ENCODE measurements around the gene TNNC2. TPM values are rescaled to one million over a fixed set of nuclear protein-coding genes. Genes with fewer than 3 reads are reported as not detected.
A peak's percentile ranks its signal among the peaks of the same experiment; 100 is the strongest.
"Not testable (repeated sequence)": the region's sequence is repeated elsewhere in the genome, so short reads cannot be mapped to it uniquely, and the experiment has no call there.

Gene TNNC2
- total RNA-seq, 1 donor from 2014 or later: 0.74 TPM

- DNase-seq (ENCODE audit: low spot score): no peak
These were observed 22.0 kb upstream of the TNNC2 start for GRCh38 chr20:45848969-45849582.

- DNase-seq (ENCODE audit: low spot score): no peak
These were observed 21.3 kb upstream of the TNNC2 start for GRCh38 chr20:45848421-45848820.

GRCh38 chr20:45845452-45845851, 18.3 kb upstream of the TNNC2 start:
- DNase-seq (ENCODE audit: low spot score): no peak

- no peak for DNase-seq (ENCODE audit: low spot score)
These were observed 16.4 kb upstream of the TNNC2 start for GRCh38 chr20:45843506-45843905.

GRCh38 chr20:45842169-45842812, 15.2 kb upstream of the TNNC2 start:
- DNase-seq (ENCODE audit: low spot score): no peak

GRCh38 chr20:45841407-45842129, 14.5 kb upstream of the TNNC2 start:
- no peak for DNase-seq (ENCODE audit: low spot score)

GRCh38 chr20:45840700-45841198, 13.6 kb upstream of the TNNC2 start:
- DNase-seq (ENCODE audit: low spot score): no peak

GRCh38 chr20:45836841-45837240, 9.7 kb upstream of the TNNC2 start:
- DNase-seq (ENCODE audit: low spot score): no peak

- DNase-seq (ENCODE audit: low spot score): no peak
These were observed 8.7 kb upstream of the TNNC2 start for GRCh38 chr20:45835825-45836224.

- no peak for DNase-seq (ENCODE audit: low spot score)
These were observed 8.2 kb upstream of the TNNC2 start for GRCh38 chr20:45835329-45835765.

GRCh38 chr20:45834797-45835161, 7.7 kb upstream of the TNNC2 start:
- DNase-seq (ENCODE audit: low spot score): no peak

GRCh38 chr20:45833883-45834796, 7.0 kb upstream of the TNNC2 start:
- DNase-seq (ENCODE audit: low spot score): no peak

- DNase-seq (ENCODE audit: low spot score): peak; percentile 94
These were observed 6.1 kb upstream of the TNNC2 start, which contains the start of gene SNX21 for GRCh38 chr20:45833030-45833882. SNX21 (plus strand) TSS chr20:45833799; CDS start chr20:45833920, 121 bp downstream.

GRCh38 chr20:45832619-45833018, 5.5 kb upstream of the TNNC2 start:
- DNase-seq (ENCODE audit: low spot score): no peak

GRCh38 chr20:45829673-45830106, 2.6 kb upstream of the TNNC2 start:
- DNase-seq (ENCODE audit: low spot score): not testable (repeated sequence)

- no peak for DNase-seq (ENCODE audit: low spot score)
These were observed 1.5 kb upstream of the TNNC2 start for GRCh38 chr20:45828589-45828988.

GRCh38 chr20:45827712-45828111, 600 bp upstream of the TNNC2 start:
- no peak for DNase-seq (ENCODE audit: low spot score)

GRCh38 chr20:45826381-45827019, 612 bp downstream of the TNNC2 start:
- no peak for DNase-seq (ENCODE audit: low spot score)
